Activated CD4-positive, alpha-beta T cell treated with anti-CD3 and anti-CD28 coated beads, Interleukin-2, amount 50 U/mL, for 1 hour (primary cell): ENCODE results near the gene CDT1.
"Not testable (repeated sequence)": the region's sequence is repeated elsewhere in the genome, so short reads cannot be mapped to it uniquely, and the experiment has no call there.

Source experiments
- DNase-seq: peaks from one replicate; pipeline ENCODE4 v3.0.0-alpha.2; 2020

Gene CDT1

GRCh38 chr16:88820385-88821025 is 16.9 kb downstream of the CDT1 start:
- no peak for DNase-seq

- no peak for DNase-seq
Observed at GRCh38 chr16:88821168-88821850, 17.7 kb downstream of the CDT1 start.

GRCh38 chr16:88822281-88823040 is 18.9 kb downstream of the CDT1 start:
- no peak for DNase-seq

- DNase-seq: not testable (repeated sequence)
Observed at GRCh38 chr16:88823646-88824045, 20.1 kb downstream of the CDT1 start.

- no peak for DNase-seq
Observed at GRCh38 chr16:88824256-88825077, 20.9 kb downstream of the CDT1 start.

GRCh38 chr16:88825146-88825545 is 21.6 kb downstream of the CDT1 start:
- no peak for DNase-seq

- no peak for DNase-seq
Observed at GRCh38 chr16:88826070-88826840, 22.7 kb downstream of the CDT1 start.

GRCh38 chr16:88827727-88828126 is 24.1 kb downstream of the CDT1 start:
- no peak for DNase-seq

GRCh38 chr16:88828711-88829110 is 25.1 kb downstream of the CDT1 start:
- no peak for DNase-seq

- no peak for DNase-seq
Observed at GRCh38 chr16:88830258-88830657, 26.7 kb downstream of the CDT1 start.

- no peak for DNase-seq
Observed at GRCh38 chr16:88830783-88831182, 27.2 kb downstream of the CDT1 start.

- no peak for DNase-seq
Observed at GRCh38 chr16:88831838-88832237, 28.2 kb downstream of the CDT1 start.

- no peak for DNase-seq
Observed at GRCh38 chr16:88833086-88833485, 29.5 kb downstream of the CDT1 start.

- no peak for DNase-seq
Observed at GRCh38 chr16:88834670-88835069, 31.1 kb downstream of the CDT1 start.

GRCh38 chr16:88835383-88835782 is 31.8 kb downstream of the CDT1 start:
- DNase-seq: no peak

GRCh38 chr16:88835818-88836217 is 32.2 kb downstream of the CDT1 start:
- DNase-seq: no peak

GRCh38 chr16:88836791-88837190 is 33.2 kb downstream of the CDT1 start:
- no peak for DNase-seq

- DNase-seq: no peak
Observed at GRCh38 chr16:88837806-88838205, 34.2 kb downstream of the CDT1 start.

- DNase-seq: no peak
Observed at GRCh38 chr16:88838566-88838965, 35.0 kb downstream of the CDT1 start.

GRCh38 chr16:88839026-88839529 is 35.5 kb downstream of the CDT1 start:
- no peak for DNase-seq

- no peak for DNase-seq
Observed at GRCh38 chr16:88839745-88840599, 36.4 kb downstream of the CDT1 start.
